Bronchial epithelial cell (primary cell): ENCODE data around the gene CAMK1. TPM values are rescaled to one million over a fixed set of nuclear protein-coding genes. Genes with fewer than 3 reads are reported as not detected.

Experiments
- DNase-seq: peaks from one replicate; pipeline ENCODE4 v3.0.0-alpha.2; 2010; ENCODE audit warnings: low read depth
- FAIRE-seq: peaks from 2 replicates; lab custom pipeline; 2011; peaks lifted over from hg19 to GRCh38; lab: Jason Lieb, UNC
- H3K27me3 ChIP-seq: 2 replicates; pipeline ENCODE4 v1.5.1; 2011; ENCODE audit warnings: low read length; ENCODE audit not compliant: control insufficient read depth, insufficient read depth
- H3K36me3 ChIP-seq: 2 replicates; pipeline ENCODE4 v1.5.1; 2011; ENCODE audit warnings: low read length; ENCODE audit not compliant: control insufficient read depth, insufficient read depth
- H3K4me3 ChIP-seq: 2 replicates; pipeline ENCODE4 v1.5.1; 2011; ENCODE audit warnings: mild to moderate bottlenecking, low read depth, low read length, control low read depth
- total RNA-seq: library from RNA; depleted of rRNA; stranded (reverse); fragments of >200 nt; gene quantifications from 2 replicates; pipeline ENCODE4 v1.2.1, GENCODE V29; 2014
- TF ChIP-seq, protein P1 (sequence below): IDR thresholded peaks from 2 replicates; pipeline ENCODE4 v1.5.1; 2011; ENCODE audit warnings: mild to moderate bottlenecking, moderate library complexity, low read length, control low read depth, inconsistent platforms; ENCODE audit not compliant: insufficient read depth, severe bottlenecking

The CAMK1 gene
- total RNA-seq, 1 donor from 2014 or later = 18.2 TPM

DNA sequence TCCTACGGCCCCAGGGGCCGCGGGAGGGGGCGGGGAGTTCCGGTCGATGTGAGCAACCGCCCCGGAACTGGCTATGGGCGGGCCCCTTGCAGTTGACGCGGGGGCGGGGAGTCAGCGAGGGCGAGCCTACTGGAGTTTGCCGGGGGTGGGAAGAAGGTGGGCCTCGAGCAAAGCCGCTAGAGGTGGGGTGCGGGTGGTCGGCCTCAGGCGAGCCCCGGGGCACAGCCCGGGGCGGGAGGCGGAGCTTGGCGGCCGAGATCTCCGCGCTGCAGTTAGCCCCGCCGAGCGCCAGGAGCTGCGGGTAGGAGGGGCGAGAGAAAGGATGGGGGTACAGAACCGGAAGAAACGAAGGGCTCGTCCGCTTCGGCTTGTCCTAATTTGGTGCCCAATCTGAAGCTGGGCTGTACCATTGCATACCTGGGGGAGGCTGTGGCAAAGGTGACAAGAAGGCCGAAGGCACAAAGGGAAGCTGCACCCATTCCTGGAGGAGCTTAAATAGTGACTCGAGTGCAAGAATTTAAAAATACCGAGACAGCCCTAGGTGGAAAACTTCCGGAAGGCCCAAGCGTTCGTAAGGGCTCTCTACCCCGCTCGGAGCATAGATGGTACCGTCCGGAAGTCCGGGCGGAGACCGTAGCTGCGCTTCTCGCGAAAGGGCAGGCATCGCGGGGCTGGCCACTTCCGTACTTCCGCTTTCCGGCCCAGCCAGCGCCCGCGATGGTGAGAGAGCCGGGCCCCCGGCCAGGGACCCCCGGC is 22.8 kb upstream of the CAMK1 start, which contains the start of the genes ARPC4 and TADA3:
Gene ARPC4, plus strand, starts transcription at position 678 of the 756 bp plus-strand sequence. Its CDS starts 40 bp downstream, at position 718.
Gene TADA3, minus strand, starts transcription at position 69 of the 756 bp plus-strand sequence. CDS start 1,007 bp downstream, outside the sequence.
- H3K27me3 ChIP-seq = no peaks in the 10 kb centered on the region
- DNase-seq (peak; percentile 89), FAIRE-seq (no peak)
- TF ChIP-seq, protein P1, sequence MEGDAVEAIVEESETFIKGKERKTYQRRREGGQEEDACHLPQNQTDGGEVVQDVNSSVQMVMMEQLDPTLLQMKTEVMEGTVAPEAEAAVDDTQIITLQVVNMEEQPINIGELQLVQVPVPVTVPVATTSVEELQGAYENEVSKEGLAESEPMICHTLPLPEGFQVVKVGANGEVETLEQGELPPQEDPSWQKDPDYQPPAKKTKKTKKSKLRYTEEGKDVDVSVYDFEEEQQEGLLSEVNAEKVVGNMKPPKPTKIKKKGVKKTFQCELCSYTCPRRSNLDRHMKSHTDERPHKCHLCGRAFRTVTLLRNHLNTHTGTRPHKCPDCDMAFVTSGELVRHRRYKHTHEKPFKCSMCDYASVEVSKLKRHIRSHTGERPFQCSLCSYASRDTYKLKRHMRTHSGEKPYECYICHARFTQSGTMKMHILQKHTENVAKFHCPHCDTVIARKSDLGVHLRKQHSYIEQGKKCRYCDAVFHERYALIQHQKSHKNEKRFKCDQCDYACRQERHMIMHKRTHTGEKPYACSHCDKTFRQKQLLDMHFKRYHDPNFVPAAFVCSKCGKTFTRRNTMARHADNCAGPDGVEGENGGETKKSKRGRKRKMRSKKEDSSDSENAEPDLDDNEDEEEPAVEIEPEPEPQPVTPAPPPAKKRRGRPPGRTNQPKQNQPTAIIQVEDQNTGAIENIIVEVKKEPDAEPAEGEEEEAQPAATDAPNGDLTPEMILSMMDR = no peak
- H3K36me3 ChIP-seq = peaks cover 14% of the 10 kb centered on the region
- H3K4me3 ChIP-seq = peak within 1 kb of the TSS; percentile 94

- DNase-seq (no peak), FAIRE-seq (no peak)
- Histone ChIP-seq H3K36me3 (peaks cover 12% of the 10 kb centered on the region), H3K4me3 (peak overlapping the region; percentile 94), H3K27me3 (no peaks in the 10 kb centered on the region)
- TF ChIP-seq, protein P1 = no peak
Measured at GRCh38 chr3:9791790-9792404, 22.1 kb upstream of the CAMK1 start.

DNA sequence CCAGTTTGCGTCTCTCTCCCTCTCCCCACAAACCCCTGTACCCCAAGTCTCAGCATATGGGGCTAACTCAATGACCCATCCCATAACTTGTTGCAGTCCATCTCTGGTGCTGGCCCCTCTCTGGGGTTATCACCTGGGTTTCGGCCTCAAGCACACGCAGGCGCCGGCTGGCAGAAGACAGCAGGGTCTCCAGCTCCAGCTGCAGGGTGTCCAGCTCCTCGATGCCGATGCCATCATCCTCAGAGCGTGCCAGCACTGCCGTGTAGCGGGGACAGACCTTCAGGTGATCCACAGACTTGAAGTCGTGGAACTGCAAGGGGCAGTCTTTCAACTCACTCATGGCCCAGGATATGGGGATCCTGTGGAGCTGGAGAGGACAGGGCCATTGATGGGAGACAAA is 21.4 kb upstream of the CAMK1 start:
- FAIRE-seq = no peak
- TF ChIP-seq, protein P1 = no peak
- Histone ChIP-seq H3K27me3 (no peaks in the 10 kb centered on the region), H3K4me3 (no peak overlapping the region), H3K36me3 (peaks cover 14% of the 10 kb centered on the region)
- DNase-seq = no peak

- no peaks in the 10 kb centered on the region for H3K27me3 ChIP-seq
- peaks cover 19% of the 10 kb centered on the region for H3K36me3 ChIP-seq
- TF ChIP-seq, protein P1 = no peak
- DNase-seq (no peak), FAIRE-seq (no peak)
- no peak overlapping the region for H3K4me3 ChIP-seq
Measured at GRCh38 chr3:9787714-9788113, 18.0 kb upstream of the CAMK1 start.

- Histone ChIP-seq H3K36me3 (peaks cover 19% of the 10 kb centered on the region), H3K27me3 (no peaks in the 10 kb centered on the region), H3K4me3 (no peak overlapping the region)
- no peak for FAIRE-seq
- TF ChIP-seq, protein P1 = peak; percentile 53
- DNase-seq = no peak
Measured at GRCh38 chr3:9786825-9787669, 17.3 kb upstream of the CAMK1 start.
